GM18909 (cell line): Measurements from ENCODE around the gene PIK3CB.
"Not testable (repeated sequence)": the region's sequence is repeated elsewhere in the genome, so short reads cannot be mapped to it uniquely, and the experiment has no call there.

ENCODE experiments used
- ATAC-seq: cut with Tn5 transposase; IDR thresholded peaks from one replicate; pipeline ENCODE4 v1.9.1; 2021; ENCODE audit warnings: mild to moderate bottlenecking; ENCODE audit not compliant: unreplicated experiment, poor library complexity

The PIK3CB gene

GRCh38 chr3:138848696-138849095 is 14.0 kb upstream of the PIK3CB start:
- no peak for ATAC-seq

DNA sequence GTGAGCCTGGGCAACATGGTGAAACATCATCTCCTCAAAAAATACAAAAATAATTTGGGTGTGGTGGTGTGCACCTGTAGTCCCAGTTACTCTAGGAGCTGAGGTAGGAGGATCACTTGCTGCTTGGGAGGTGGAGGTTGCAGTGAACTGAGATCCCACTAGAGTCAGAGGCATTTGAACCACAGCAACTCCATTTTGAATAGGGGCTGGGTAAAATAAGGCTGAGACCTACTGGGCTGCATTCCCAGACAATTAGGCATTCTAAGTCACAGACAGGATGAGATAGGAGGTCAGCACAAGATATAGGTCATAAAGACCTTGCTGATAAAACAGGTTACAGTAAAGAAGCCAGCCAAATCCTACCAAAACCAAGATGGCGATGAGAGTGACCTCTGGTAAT is 12.1 kb upstream of the PIK3CB start:
- not testable (repeated sequence) for ATAC-seq

- ATAC-seq: no peak
These were observed 11.6 kb upstream of the PIK3CB start for GRCh38 chr3:138846262-138846791.

DNA sequence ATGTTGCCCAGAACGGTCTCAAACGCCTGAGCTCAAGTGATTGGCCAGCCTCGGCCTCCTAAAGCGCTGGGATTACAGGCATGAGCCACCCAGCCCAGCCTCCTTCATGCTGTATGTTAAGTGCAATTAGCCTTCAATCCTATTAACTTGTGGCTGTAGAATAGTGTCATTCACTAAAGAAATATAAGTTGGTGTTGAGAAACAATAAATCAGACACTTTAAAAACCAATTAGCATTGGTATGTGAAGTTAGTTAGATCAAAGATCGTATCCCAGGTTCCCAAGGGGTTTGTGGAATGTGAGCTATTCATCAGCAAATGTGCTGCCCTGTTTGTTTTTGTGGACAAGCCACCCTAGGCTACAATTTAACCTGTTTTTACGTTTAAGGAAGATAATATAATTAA is 11.0 kb upstream of the PIK3CB start:
- ATAC-seq: no peak

DNA sequence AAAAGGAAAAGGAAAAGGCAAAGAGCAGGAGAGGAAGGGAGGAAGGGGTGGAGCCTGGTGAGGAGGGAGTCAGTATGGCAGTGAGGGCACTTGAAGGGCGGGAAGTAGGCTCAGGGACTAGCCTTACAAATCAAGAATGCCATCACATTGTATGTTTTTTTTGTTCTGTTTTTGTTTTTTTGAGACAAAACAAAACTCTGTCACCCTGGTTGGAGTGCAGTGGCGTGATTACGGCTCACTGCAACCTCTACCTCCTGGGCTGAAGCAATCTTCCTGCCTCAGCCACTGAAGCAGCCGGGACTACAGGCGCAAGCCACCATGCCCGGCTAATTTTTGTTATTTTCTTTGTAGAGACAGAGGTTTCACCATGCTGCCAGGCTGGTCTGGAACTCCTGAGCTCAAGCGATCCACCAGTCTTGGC is 10.5 kb upstream of the PIK3CB start:
- ATAC-seq: no peak

- ATAC-seq: no peak
These were observed 7.9 kb upstream of the PIK3CB start for GRCh38 chr3:138842483-138843188.

GRCh38 chr3:138838385-138838784 is 3.7 kb upstream of the PIK3CB start:
- not testable (repeated sequence) for ATAC-seq

- not testable (repeated sequence) for ATAC-seq
These were observed 1.1 kb upstream of the PIK3CB start for GRCh38 chr3:138835846-138836245.

DNA sequence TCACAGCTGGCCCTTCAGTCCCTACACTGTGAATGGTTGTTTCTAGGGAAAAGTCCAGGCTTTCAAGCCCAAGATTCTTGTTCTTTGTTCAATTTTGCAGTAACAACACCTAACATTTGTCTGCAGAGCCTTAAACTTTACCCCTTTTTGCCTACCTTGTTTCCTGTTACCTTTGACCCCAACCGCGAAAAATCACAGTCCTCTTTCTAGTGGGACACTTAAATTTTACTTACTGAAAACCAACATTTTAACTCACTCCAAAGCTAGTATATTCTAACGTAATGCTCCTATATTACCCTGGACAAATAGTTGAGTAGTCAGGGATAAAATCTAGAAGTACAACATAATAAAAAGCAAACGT is 649 bp upstream of the PIK3CB start:
- ATAC-seq: no peak

GRCh38 chr3:138833899-138834595 is 681 bp downstream of the PIK3CB start:
- peak; percentile 58 for ATAC-seq

DNA sequence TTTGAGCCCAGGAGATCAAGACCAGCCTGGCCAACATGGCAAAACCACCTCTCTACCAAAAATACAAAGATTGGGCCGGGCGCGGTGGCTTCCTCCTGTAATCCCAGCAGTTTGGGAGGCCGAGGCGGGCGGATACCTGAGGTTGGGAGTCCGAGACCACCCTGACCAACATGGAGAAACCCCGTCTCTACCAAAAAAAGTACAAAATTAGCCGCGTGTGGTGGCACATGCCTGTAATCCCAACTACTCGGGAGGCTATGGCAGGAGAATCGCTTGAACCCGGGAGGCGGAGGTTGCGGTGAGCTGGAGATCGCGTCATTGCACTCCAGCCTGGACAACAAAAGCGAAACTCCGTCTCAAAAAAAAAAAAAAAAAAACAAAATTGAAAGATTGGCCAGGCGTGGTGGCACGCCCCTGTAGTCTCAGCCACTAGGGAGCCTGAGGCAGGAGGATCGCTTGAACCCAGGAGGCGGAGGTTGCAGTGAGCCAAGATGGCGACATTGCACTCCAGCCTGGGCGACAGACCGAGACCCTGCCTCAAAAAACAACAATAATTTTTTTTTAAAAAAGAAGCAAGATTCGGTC is 2.2 kb downstream of the PIK3CB start:
- not testable (repeated sequence) for ATAC-seq

- ATAC-seq: no peak
These were observed 4.7 kb downstream of the PIK3CB start for GRCh38 chr3:138829886-138830510.

GRCh38 chr3:138829097-138829496 is 5.6 kb downstream of the PIK3CB start:
- no peak for ATAC-seq

GRCh38 chr3:138827222-138827621 is 7.5 kb downstream of the PIK3CB start:
- no peak for ATAC-seq

- no peak for ATAC-seq
These were observed 9.4 kb downstream of the PIK3CB start for GRCh38 chr3:138825336-138825735.

DNA sequence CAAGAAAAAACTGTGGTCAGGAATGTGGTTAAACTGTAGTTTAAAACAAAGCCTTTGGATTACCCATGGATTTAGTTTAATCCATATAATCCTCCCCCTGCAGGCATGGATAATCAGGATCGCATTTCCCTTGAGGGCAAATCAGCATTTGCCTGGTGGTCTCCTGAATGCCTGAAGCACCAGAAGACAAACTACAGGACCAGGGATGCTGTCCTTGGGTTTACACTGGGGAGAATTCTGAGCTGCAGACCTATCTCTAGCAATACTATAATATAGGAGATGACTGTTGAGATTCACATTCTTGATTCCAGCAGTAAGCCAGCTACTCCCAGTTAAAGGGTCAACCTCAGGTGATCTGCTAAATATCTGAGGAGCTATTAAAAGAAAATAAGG is 10.6 kb downstream of the PIK3CB start:
- ATAC-seq: no peak

DNA sequence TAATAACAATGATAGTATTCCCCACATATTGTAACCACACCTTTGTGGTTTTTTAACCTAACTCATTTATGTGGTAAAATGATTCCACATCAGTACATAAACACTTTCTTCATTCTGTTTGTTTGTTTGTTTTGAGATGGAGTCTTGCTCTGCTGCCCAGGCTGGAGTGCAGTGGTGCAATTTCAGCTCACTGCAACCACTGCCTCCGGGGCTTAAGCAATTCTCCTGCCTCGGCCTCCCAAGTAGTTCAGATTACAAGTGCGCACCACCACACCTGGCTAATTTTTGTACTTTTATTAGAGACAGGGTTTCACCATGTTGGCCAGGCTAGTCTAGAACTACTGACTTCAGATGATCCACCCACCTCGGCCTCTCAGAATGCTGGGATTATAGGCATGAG is 14.3 kb downstream of the PIK3CB start:
- not testable (repeated sequence) for ATAC-seq

GRCh38 chr3:138818185-138818860 is 16.4 kb downstream of the PIK3CB start:
- no peak for ATAC-seq

GRCh38 chr3:138817695-138818094 is 17.0 kb downstream of the PIK3CB start:
- no peak for ATAC-seq

DNA sequence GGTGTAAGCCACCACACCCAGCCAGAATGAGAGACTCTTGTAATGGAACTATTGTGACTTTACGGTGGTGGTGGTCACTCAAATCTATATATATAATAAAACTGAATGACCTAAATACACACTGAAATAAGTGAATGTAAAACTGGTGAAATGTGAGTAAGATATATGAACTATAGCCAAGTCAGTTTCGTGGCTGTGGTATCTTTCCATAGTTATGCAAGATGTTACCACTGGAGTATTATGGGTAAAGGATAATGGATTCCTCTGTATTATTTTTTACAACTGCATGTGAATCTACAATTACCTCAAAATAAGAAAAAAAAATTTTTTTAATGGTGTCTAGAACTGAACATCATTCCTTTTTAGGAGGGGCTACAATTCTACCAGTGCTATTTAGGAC is 21.9 kb downstream of the PIK3CB start:
- no peak for ATAC-seq
